Left ventricle myocardium inferior (tissue), 1 donor: ENCODE results near the gene GAS7. TPM values are rescaled to one million over a fixed set of nuclear protein-coding genes. Genes with fewer than 3 reads are reported as not detected.

ENCODE experiments used
- DNase-seq: peaks from one replicate; pipeline ENCODE4 v3.0.0-alpha.2; 2020
- H3K27ac ChIP-seq: fragments of 200-600 bp; replicated peaks from 2 replicates; pipeline ENCODE4 v1.8.0; 2021
- H3K27me3 ChIP-seq: fragments of 200-600 bp; 2 replicates; pipeline ENCODE4 v1.8.0; 2021; ENCODE audit warnings: low read depth
- H3K36me3 ChIP-seq: fragments of 200-600 bp; 2 replicates; pipeline ENCODE4 v1.8.0; 2021
- H3K4me1 ChIP-seq: fragments of 200-600 bp; 2 replicates; pipeline ENCODE4 v1.8.0; 2021
- H3K4me3 ChIP-seq: fragments of 200-600 bp; 2 replicates; pipeline ENCODE4 v1.8.0; 2021; ENCODE audit warnings: mild to moderate bottlenecking, moderate library complexity
- H3K9me3 ChIP-seq: fragments of 200-600 bp; replicated peaks from 2 replicates; pipeline ENCODE4 v1.8.0; 2021
- intact Hi-C: fragments of 100-400 bp; cut with micrococcal nuclease; formaldehyde crosslinking; loops from one replicate; pipeline ENCODE4 v1.11.0; 2022
- total RNA-seq: library from RNA; stranded (reverse); fragmentation: NEBNext Ultra II Directional; extraction: Animal tissue kit (Norgen Biotek cat#: 25700); gene quantifications from one replicate; pipeline ENCODE4 v1.2.1, GENCODE V29; 2021
- TF ChIP-seq, protein P1 (sequence below): fragments of 200-600 bp; IDR thresholded peaks from 2 replicates; pipeline ENCODE4 v1.8.0; 2021; ENCODE audit warnings: antibody characterized with exemption, mild to moderate bottlenecking, borderline replicate concordance
- donor health status: DM: no; HTN: yes; CAD: no; lungs with severe emphysema.

The GAS7 gene
- total RNA-seq, 1 donor from 2014 or later, result 87.6 TPM

DNA sequence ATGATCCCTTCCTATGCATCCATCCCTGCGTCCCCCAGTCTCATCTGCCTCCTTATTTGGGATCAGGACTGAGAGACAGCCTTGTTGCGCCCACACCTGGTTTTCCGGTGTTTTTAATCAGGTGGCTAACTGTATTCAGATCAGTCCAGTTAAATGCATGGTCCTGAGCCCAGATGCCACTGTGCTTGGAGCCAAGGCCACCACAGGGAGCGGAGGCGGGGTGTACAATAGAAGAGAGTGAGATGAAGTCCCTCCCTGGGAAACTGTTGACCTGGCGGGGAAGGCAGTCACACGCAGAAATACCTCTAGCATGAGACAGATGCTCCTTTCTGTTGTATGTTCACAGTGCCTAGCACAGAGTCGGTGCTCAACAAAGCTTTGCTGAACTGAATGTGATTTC, 299.6 kb downstream of the GAS7 start:
- DNase-seq, result no peak
- peaks cover 10% of the 10 kb centered on the region for H3K9me3 ChIP-seq
- intact Hi-C loops, result no loop called here
- H3K36me3 ChIP-seq, result no peaks in the 10 kb centered on the region
- TF ChIP-seq, protein P1, sequence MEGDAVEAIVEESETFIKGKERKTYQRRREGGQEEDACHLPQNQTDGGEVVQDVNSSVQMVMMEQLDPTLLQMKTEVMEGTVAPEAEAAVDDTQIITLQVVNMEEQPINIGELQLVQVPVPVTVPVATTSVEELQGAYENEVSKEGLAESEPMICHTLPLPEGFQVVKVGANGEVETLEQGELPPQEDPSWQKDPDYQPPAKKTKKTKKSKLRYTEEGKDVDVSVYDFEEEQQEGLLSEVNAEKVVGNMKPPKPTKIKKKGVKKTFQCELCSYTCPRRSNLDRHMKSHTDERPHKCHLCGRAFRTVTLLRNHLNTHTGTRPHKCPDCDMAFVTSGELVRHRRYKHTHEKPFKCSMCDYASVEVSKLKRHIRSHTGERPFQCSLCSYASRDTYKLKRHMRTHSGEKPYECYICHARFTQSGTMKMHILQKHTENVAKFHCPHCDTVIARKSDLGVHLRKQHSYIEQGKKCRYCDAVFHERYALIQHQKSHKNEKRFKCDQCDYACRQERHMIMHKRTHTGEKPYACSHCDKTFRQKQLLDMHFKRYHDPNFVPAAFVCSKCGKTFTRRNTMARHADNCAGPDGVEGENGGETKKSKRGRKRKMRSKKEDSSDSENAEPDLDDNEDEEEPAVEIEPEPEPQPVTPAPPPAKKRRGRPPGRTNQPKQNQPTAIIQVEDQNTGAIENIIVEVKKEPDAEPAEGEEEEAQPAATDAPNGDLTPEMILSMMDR, result no peak
- peaks cover 6% of the 10 kb centered on the region for H3K4me1 ChIP-seq
- H3K4me3 ChIP-seq, result no peak overlapping the region
- H3K27ac ChIP-seq, result no peak overlapping the region
- H3K27me3 ChIP-seq, result peaks cover 42% of the 10 kb centered on the region

GRCh38 chr17:9897372-9897968, 300.9 kb downstream of the GAS7 start:
- TF ChIP-seq, protein P1, result no peak
- no peak overlapping the region for H3K27ac ChIP-seq
- H3K36me3 ChIP-seq, result no peaks in the 10 kb centered on the region
- peaks cover 10% of the 10 kb centered on the region for H3K9me3 ChIP-seq
- H3K4me3 ChIP-seq, result no peak overlapping the region
- intact Hi-C loops, result no loop called here
- peaks cover 33% of the 10 kb centered on the region for H3K27me3 ChIP-seq
- no peak for DNase-seq
- H3K4me1 ChIP-seq, result peaks cover 6% of the 10 kb centered on the region

GRCh38 chr17:9895923-9896322, 302.5 kb downstream of the GAS7 start:
- DNase-seq, result no peak
- Histone ChIP-seq H3K9me3 (peaks cover 10% of the 10 kb centered on the region), H3K4me3 (no peak overlapping the region), H3K27ac (no peak overlapping the region), H3K36me3 (no peaks in the 10 kb centered on the region), H3K4me1 (peaks cover 6% of the 10 kb centered on the region), H3K27me3 (peaks cover 33% of the 10 kb centered on the region)
- intact Hi-C loops, result no loop called here
- TF ChIP-seq, protein P1, result no peak

DNA sequence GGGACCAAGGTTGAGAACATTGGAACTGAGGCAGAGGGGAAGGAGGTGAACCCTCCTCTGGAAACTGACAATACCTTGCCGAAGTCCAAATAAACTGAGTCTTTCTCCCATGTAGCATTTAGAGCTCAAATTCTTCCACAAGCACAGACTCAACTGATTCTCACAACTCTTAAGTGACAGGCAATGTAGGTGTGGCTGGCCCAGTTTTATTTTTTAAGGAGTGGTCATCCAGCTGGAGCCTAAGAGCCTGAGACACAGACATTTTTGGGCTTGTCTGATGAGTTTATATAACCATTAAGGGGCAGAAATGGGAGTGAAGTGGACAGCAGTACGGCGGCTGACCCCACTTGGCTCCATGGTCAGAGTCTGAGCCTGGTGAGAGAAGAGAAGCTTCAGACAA, 304.2 kb downstream of the GAS7 start:
- Histone ChIP-seq H3K36me3 (no peaks in the 10 kb centered on the region), H3K4me3 (no peak overlapping the region), H3K27ac (no peak overlapping the region), H3K4me1 (peaks cover 7% of the 10 kb centered on the region), H3K9me3 (peaks cover 10% of the 10 kb centered on the region), H3K27me3 (peaks cover 31% of the 10 kb centered on the region)
- no peak for DNase-seq
- intact Hi-C loops, result no loop called here
- TF ChIP-seq, protein P1, result no peak

- TF ChIP-seq, protein P1, result no peak
- DNase-seq, result no peak
- Histone ChIP-seq H3K4me1 (peaks cover 5% of the 10 kb centered on the region), H3K36me3 (no peaks in the 10 kb centered on the region), H3K9me3 (peaks cover 10% of the 10 kb centered on the region), H3K27me3 (peaks cover 24% of the 10 kb centered on the region), H3K27ac (no peak overlapping the region), H3K4me3 (no peak overlapping the region)
- intact Hi-C loops, result no loop called here
These were observed 304.9 kb downstream of the GAS7 start for GRCh38 chr17:9893411-9894012.
